Forelimb muscle (tissue), 1 donor: ENCODE measurements around the gene ADRA2B. TPM values are rescaled to one million over a fixed set of nuclear protein-coding genes. Genes with fewer than 3 reads are reported as not detected.
"Not testable (repeated sequence)": the region's sequence is repeated elsewhere in the genome, so short reads cannot be mapped to it uniquely, and the experiment has no call there.

Source experiments
- DNase-seq: peaks from one replicate; pipeline ENCODE4 v3.0.0-alpha.2; 2013; ENCODE audit warnings: low read depth
- polyA plus RNA-seq: library from polyadenylated mRNA; unstranded; fragments of 120-200 nt; gene quantifications from one replicate; pipeline ENCODE4 v1.2.1, GENCODE V29; 2013; ENCODE audit not compliant: insufficient read length

Gene ADRA2B
- 2.1 TPM for polyA plus RNA-seq

DNA sequence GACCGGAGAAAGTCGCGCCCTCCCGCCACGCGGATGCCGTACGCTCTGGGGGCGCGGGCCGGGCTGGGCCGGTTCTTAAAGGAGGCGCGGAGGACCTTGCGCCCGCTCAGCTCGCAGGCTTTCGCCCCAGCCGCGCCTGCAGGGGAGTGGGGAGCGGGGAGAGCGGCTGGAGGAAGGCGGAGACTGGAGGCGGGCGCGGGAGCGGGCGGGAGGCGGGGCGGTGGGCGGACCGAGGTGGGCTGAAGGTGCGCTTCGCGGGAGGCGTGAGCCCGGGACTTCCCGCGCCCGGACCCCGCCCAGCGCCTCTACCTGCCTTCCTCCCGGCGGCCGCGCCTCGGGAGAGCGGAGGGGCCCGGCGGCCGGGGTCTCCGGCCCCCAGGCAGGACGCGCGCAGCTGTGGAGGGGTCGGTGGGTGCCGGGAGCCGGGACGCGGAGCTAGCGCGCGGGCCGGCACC, at the start of gene ADRA2B:
ADRA2B (minus strand) TSS at position 148 of the 455 bp plus-strand sequence. CDS start 422 bp downstream, outside the sequence.
- no peak for DNase-seq

DNA sequence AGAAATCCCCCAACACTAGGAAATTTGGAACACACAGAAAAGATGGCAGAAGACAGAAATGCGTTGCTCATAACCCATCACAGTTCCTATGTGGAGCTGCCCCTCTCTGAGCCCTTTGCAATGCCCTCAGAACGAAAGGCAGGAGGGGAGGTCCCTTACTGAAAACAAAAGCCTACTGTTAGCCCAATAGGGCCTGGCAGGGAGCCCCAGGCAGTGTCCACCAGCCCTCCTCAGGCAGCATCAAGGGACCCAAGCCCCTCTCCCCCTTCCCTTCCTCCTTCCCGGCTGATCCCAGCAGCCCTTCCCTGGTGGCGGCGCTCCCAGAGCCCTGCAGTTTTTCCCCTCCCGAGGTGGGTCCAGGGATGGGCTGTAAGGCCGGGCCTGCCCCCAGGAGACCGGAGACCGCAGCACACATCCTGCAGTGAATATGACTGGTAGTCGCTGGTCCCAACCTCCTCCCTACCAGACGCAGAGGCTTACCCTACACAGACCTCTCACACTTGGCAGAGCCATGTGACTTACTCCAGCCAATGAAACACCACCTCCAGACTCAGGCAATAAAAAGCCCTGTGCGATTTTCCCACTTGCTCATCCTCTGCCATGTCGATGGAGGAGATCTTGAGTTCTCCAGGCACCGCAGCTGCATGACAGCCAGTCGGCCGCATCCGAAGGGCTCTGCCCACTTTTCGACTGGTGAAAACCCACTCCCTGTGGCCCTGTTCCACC, 48.3 kb upstream of the ADRA2B start:
- DNase-seq = no peak

DNA sequence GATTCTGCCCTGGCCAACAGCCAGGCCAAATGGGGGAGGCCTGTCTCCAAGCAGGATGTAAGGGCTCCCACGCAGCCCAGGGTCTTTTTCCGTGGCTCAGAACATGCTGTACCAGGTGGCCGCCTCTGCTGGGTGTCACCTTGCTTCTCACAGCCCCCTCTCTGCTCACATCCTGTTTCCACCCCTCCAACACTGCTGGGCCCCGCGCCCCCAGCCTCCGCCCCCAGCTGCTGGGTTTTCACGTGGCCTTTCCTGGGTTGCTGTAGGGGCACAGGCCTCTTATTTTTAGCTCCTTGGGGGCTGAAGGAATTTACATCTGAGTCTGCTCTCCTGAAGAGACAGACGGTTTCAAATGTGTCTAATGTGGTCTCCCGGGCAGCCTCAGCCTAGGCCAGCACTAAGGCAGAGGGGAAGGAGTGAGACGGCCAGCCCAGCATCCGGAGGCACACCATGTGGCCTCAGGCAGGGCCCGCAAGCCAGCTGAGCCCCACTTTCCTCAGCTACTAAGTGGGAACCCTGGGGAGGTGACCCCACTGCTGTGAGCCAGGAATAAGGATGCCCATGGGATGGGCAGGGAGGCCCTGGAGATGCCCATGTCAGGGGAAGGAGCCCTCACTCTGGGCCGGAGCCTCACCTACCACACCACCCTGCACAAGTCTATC, 47.5 kb upstream of the ADRA2B start:
- no peak for DNase-seq

DNA sequence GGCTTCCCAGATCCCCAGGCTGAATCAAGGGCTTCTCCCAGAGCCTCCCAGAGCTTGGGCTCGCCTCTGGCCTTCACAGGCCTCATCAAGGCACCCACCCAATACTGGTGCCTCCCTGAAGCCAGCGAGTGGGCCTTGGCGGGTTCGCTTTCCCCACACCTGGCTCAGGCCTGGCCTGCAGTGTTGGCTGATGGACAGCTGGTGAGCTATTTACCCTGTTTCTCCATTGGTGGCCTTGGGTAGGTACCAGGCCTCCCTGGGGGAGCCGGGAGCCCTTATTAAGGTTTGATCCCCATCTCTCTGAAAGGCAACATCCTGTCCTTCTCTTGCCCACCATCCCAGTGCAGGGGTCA, 47.0 kb upstream of the ADRA2B start:
- DNase-seq = no peak

DNA sequence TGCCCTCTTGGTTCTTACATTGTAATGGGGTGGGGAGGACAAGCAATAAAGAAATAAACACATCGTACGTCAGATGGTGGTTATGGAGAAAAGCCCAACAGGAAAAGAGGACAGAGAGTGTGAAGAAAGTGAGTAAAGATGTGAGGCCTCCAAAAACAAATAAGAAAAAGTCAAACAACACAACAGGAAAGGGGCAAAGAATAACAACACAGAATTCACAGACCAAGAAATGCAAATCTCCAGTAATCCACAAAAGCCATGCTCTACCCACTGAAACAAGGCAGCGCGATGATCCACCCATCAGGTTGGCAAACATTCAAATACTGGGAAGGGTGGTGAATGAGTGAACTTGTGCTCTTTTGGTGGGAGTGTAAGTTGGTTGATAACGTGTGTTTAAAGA, 45.5 kb upstream of the ADRA2B start:
- DNase-seq = no peak

DNA sequence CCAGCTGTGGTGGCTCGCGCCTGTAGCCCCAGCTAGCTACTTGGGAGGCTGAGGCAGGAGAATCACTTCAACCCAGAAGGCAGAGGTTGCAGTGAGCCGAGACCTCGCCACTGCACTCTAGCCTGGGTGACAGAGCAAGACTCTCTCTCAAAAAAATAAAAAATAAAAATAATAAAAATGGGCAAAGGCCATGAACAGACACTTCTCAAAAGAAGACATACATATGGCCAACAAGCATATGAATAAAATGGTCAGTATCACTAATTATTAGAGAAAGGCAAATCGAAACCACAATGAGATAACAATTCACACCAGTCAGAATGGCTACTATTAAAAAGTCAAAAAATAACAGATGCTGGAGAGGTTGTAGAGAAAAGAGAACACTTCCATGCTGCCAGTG, 44.0 kb upstream of the ADRA2B start:
- DNase-seq = not testable (repeated sequence)

DNA sequence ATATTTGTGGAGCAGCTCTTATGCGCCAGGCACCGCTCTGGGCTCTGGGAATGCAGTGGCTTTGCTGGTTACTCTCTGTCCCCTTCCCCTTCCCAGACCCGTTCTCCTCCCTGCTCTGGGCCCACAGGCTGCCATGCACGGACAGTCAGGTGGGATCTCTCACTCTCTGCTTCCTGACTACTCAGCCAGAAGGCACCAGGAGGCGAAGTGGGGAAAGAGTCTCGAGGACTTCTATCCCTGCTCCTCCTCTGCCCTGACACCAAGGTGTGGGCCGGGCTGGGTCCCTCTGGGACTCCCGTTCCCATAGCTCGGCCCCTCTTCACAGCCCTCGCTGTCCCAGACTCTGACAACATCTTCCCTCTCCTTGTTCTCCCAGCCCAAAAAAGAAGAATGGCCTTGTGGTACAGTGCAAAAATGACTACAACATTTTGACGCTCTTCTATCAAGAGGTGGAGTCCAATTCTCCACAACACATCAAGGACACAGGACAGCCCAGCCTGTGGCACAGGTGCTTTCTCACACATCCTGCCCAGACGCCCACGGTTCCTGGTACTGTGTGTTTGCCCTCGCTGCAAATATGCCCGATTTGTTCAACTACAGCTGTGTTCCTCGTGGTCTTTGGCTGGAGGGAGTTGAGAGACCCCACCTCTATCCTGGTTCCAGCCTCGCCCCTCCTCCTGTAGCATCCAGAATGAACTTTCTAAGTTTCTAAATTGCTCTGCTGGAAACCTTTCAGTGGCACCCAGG, 42.9 kb upstream of the ADRA2B start:
- no peak for DNase-seq

DNA sequence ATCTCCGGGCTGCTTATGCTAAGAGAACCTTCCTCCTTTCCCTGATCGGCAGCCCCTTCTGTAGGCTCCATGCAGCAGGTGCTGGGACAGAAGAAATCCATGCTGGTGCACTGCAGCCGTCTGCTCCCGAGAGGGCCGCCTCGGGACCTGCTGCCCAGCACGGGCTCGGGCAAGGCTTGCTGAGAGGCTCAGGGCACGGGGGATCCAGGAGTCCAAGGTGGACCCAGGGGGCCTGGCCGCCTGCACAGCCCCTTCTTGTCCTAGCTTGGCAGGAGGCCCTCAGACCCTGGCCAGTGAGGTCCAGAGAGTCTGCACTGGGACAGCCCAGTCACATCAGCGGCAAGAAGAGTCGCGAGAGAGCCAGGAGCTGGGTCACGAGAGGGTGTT, 42.2 kb upstream of the ADRA2B start:
- no peak for DNase-seq

DNA sequence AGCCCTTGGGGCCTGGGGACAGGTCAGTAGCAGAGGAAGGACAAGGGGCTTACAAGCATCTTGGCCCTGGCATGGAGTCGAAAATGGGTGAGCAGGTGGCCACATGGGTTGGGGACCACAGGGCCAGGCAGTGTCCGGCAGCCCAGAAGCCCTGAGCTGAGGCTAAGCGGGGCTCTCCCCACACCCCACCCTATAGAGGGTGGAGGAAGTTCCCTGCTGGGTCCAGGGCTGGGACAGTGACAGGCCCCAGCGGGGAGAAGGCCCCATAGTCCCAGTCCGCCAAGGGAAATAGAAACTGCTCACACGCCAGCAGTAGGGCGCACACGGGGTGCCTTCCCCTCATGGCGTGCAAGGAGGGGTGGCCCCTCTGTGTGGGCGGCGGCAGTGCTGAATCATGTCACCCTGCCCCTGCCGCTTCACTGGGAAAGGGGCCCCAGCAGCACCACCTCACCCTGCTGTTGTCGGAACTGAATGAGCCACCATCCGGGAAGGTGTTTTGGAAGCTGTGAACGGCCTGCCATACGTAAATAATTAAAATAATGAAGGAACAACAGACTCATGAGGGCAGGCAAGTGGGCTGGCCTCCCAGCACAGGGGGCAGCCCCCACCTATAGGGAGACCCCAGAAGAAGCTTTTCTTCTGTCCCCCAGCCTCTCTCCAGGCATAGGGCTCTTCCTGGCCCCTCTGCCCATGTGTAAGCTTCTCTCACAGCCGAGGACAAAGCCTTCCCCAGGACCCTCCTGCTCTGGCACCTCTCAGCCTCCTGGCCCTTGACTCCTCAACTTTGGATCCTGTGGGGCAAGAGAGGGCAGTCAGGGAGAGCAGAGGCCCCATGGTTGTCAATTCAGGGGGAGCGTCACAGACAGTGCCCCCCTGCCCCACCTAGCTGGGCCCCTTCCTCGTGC, 41.5 kb upstream of the ADRA2B start:
- no peak for DNase-seq

DNA sequence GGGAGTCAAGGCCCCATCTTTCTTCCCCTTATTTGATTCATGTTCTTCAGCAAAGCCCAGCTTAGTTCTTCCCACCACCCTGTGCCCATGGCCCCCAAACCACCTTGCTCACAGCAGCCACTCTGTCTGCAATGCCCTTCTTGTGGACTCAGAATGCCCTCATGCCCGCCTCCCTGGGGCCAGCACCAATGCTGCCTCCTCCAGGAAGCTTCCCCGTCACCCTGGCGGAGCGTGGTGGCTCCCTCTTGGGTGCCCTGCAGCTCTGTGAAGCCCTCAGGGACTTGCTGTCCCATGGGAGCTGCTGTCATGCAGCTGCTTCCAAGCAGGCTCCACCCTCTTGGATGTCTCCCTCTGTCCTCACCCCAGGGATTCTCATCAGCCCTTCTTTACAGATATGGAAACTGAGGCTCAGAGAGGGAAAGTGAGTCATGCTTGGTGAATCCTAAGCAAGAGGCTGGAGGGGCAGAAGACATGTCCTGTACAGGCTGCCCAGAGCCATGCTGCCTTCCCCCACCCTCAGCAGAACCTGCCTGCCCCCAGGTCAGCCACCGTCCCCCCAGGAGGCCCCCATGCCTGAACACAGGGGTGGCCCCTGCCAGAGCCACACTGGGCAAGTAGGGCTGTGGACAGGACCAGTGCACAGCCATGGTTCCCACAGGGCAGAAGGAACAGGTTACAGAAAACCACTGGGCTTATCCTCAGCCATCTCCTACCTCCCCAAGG, 40.7 kb upstream of the ADRA2B start:
- no peak for DNase-seq

DNA sequence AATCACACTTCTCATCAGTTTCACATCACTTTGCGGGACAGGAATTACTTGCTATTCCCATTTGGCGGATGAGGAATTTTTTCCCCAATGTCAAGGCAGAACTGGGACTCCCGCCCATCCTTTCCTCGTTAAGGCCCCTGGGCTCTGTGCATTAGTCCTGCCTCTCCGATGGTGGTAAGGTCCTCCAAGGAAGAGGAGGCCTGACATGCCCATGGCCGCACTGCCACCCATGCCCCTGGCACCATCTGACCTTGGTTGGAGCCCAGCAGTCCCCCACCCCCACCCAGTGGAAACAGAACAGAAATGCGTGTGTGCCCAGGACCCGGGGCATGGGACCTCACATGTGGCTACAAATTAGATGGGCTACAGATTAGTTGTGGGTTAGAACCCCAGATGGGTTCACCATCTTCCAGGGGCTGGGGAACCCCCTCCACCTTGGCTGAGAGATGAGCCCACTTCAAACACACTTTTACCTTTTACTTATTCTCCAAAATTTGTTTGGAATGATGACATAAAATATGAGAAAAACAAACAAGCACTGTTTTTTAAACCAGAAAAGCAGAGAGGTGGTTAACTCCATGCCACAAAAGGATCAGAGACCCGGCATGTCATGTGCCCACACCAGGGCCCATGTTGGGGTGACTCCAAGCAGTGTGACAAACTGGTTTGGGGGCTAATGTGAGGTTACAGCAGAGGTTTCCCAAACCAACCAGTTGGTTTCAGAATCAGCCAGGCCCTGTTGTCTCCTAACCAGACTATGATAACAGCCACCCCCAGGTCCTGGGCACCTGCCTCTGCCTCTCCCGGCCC, 39.8 kb upstream of the ADRA2B start:
- DNase-seq = no peak

DNA sequence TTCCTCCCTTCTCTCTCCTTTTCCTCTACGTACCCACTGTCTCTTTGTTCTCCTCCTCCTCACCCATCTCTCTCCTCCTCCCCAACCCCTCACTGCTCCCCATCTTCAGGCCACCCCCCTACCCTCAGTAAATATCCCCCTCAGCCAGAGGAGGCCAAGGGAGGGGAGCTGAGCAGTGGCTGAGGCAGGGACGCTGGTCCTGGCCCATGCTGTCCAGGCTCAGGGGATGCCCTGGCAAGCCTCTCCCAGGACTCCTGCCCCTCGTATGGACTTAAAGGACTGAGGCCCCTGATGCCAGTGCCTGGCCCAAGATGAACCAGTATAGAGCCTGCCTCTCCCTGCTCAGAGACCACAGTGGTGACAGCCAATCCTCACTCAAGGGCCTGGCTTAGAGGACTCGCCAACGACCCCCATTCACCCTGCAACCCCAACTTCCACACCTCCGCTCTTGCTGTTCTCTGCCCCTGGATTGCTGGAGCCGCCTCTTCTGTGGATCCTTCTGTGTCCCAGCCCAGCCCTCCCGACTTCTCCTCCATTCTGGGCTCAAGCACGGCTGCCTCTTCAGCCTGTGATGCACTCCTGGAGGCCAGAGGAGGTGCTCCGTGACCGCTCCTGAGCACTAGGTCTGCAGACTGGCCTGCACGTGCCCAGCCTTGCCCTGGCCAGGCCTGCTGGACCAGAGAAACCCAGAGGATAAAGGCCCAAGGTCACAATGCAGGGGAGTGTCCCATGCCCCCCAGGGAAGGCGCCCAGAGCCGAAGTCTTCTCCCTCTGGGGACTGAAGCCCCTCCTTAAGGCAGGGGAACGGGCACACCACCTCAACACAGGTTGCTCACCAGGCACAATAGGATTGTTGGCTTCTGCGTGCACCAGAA, 38.4 kb upstream of the ADRA2B start:
- DNase-seq = no peak

DNA sequence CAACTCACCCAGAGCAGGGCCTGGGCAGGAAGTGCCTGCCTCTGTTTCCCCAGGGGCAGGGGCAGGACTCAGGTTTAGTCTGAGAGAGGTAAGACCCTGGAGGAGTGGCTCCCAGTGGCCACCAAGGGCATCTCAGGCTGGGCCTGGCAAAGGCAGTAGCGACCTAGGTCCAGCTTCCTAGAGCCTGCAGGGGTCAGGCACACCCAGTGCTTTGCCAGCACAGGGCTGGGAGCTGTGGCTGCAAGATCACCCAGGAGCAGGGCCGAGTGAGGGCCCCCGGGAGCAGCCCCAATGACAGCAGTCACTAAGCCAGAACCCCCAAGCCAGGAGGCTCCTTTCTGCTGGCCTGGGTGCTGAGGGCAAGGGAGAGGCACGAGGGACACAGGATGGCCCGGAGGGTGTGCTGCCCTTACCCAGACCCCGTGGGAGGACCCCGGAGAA, 37.6 kb upstream of the ADRA2B start:
- DNase-seq = no peak

DNA sequence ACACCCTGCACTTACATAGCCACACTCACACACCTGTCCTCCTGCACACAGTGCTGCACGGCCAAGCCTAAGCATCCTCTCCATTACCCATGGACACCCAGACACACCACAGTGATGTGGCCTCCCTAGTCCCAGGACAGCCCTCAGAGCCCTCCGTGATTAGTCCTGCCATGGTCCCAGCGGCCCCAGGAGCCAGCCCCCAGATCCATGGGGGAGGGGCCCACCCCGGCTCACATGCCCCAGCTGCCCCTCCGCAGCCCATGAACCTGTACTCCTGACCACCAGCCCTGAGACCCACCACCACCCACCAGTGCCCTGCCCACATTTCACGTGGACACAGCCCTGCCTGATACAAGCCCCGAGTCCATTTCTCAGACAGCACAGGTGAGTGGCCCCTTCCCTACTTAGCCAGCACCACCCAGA, 36.9 kb upstream of the ADRA2B start:
- no peak for DNase-seq

DNA sequence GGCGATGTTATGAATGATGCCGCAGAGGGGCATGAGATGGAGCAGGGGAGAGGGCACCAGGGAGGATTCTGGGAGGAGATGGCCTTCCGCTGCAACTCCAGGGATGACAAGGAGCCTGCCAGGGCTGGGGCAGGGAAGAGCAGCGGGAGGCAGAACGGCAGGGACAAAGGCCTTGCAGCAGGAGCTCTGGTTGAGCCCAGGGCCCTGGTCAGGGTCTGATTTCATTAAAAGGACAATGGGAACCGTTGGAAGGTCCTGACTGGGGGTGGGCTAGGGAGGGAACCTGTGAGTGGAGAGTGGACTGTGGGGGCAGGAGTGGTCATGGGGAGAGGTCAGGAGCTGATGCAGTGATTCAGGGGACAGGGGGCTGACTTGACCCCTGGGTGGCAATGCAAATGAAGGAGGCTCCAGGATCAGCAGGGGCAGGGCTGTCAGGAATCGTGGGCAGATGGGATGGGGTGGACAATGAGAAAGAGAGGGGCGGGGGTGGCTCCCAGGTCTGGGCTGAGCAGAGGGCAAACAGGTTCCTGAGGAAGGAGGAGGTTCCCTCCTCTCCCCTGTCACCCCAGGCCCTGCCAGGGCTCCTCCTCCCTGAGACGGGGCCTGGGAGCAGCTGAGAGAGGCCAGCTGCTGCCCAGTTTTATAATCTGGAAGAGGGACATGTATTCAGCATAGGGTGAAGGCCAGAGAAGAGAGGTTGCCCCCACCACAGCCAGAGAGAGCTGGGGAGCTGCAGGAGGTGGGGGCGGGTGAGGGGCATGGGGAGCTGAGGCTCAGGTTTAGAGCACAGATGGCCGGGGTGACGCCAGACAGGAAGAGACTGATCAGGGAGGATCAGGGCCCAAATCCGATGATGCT, 36.2 kb upstream of the ADRA2B start:
- no peak for DNase-seq

DNA sequence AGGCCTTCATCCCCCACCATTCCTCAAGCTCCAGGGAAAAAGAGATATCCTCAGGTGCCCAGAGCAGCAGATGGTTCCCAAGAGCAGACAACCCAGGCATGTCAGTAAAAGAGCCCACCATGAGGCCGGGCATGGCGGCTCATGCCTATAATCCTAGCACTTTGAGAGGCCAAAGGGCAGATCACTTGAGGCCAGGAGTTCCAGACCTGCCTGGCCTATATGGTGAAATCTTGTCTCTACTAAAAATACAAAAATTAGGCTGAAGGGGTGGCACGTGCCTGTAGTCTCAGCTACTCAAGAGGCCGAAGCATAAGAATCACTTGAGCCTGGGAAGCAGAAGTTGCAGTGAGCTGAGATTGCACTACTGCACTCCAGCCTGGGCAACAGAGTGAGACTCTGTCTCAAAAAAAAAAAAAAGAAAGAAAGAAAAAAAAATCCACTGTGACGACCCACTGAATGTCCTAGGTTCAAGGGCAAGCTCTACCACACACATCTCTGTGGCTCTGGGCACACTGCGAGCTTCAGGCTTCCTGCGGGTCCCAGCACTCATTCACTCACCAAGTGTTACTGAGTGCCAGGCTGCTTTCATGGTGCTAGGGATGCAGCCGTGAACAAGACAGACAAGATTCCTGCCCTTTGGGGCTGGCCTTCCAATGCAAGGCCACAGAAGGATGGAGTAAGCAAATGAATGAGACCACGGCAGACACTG, 35.4 kb upstream of the ADRA2B start:
- DNase-seq = no peak

DNA sequence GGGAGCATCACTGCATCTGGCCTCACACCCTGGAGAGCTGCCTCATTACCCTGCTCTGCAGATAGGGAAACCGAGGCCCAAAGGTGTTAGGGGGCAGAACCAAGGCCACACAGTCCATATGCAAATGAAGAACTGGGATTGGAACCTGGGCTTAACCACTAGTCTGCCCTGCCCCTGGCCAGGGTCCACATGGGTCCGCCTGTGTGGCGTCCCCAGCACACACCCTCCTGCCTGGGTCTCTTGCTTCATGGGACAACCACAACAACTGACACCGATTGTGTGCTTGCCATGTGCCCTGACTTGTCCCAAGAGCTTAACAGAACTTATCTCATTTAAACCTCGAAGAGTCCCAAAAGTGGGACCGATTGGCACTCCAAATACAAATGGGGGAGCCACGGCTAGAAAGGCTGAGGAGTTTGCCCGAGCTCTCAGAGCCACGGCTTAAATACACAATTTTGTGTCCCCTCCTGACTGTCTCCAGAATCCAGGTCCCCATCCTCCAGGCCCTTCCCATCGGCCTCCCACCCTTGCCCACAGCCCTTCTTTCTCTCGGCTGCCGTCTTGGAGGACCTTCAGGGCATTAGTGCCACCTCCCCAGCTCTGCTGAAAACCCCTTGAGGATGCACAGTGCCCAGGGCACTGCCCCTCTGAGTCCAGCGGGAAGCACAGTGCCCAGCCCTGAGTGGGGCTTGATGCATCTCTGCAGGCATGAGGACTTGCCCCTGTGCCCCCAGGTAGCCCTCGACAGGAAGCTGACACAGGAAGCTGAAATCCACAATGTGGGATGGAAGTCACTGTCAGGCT, 34.6 kb upstream of the ADRA2B start:
- no peak for DNase-seq
